ENCODE results near the gene MAD1L1. TPM values are rescaled to one million over a fixed set of nuclear protein-coding genes. Genes with fewer than 3 reads are reported as not detected.
"Not testable (repeated sequence)": the region's sequence is repeated elsewhere in the genome, so short reads cannot be mapped to it uniquely, and the experiment has no call there.

The MAD1L1 gene
- polyA plus RNA-seq, 4 donors = 12.3 to 21.7 (median 18.1) TPM

GRCh38 chr7:1977876-1978441, 254.8 kb downstream of the MAD1L1 start:
- no peaks in the 10 kb centered on the region for H3K4me1 ChIP-seq (ENCODE audit: control insufficient read depth in 3 of 3, insufficient read depth in 2 of 3, low read depth in 1 of 3, low read length in 2 of 3)
- H3K27ac ChIP-seq (ENCODE audit: low read depth in 1 of 3, low read length in 2 of 3) = no peak overlapping the region
- 94 to 99% (median 95%) methylated on average over 13 to 15 of the region's 15 CpGs for WGBS, 3 donors
- FAIRE-seq (no peak), DNase-seq (no peak)
- peaks cover 0 to 12% of the 10 kb centered on the region in 2 donors for H3K9me3 ChIP-seq (ENCODE audit: control insufficient read depth in 2 of 2, insufficient read depth in 1 of 2, low read depth in 1 of 2, low read length in 1 of 2)
- no peaks in the 10 kb centered on the region for H3K27me3 ChIP-seq (ENCODE audit: control insufficient read depth in 3 of 3, insufficient read depth in 3 of 3, low read length in 3 of 3)
- H3K36me3 ChIP-seq (ENCODE audit: control insufficient read depth in 3 of 3, insufficient read depth in 2 of 3, low read depth in 1 of 3, low read length in 3 of 3) = peaks cover 0 to 45% (median 2%) of the 10 kb centered on the region in 3 donors
- no peak overlapping the region for H3K4me3 ChIP-seq (ENCODE audit: low read depth in 1 of 3, low read length in 3 of 3)

- H3K4me1 ChIP-seq (ENCODE audit: control insufficient read depth in 3 of 3, insufficient read depth in 2 of 3, low read depth in 1 of 3, low read length in 2 of 3) = no peaks in the 10 kb centered on the region
- H3K4me3 ChIP-seq (ENCODE audit: low read depth in 1 of 3, low read length in 3 of 3) = no peak overlapping the region
- H3K36me3 ChIP-seq (ENCODE audit: control insufficient read depth in 3 of 3, insufficient read depth in 2 of 3, low read depth in 1 of 3, low read length in 3 of 3) = peaks cover 0 to 45% (median 2%) of the 10 kb centered on the region in 3 donors
- H3K27ac ChIP-seq (ENCODE audit: low read depth in 1 of 3, low read length in 2 of 3) = no peak overlapping the region
- DNase-seq (no peak), FAIRE-seq (no peak)
- no peaks in the 10 kb centered on the region for H3K27me3 ChIP-seq (ENCODE audit: control insufficient read depth in 3 of 3, insufficient read depth in 3 of 3, low read length in 3 of 3)
- 93 to 95% (median 93%) methylated on average over 43 to 44 of the region's 44 CpGs for whole genome bisulfite sequencing, 3 donors
- peaks cover 0 to 12% of the 10 kb centered on the region in 2 donors for H3K9me3 ChIP-seq (ENCODE audit: control insufficient read depth in 2 of 2, insufficient read depth in 1 of 2, low read depth in 1 of 2, low read length in 1 of 2)
These were observed 255.5 kb downstream of the MAD1L1 start for GRCh38 chr7:1977059-1977875.

- not testable (repeated sequence) for H3K27me3 ChIP-seq (ENCODE audit: control insufficient read depth in 3 of 3, insufficient read depth in 3 of 3, low read length in 3 of 3); FAIRE-seq; H3K4me3 ChIP-seq (ENCODE audit: low read depth in 1 of 3, low read length in 3 of 3); H3K27ac ChIP-seq (ENCODE audit: low read depth in 1 of 3, low read length in 2 of 3); DNase-seq; H3K4me1 ChIP-seq (ENCODE audit: control insufficient read depth in 3 of 3, insufficient read depth in 2 of 3, low read depth in 1 of 3, low read length in 2 of 3)
- Histone ChIP-seq H3K9me3 (ENCODE audit: control insufficient read depth in 2 of 2, insufficient read depth in 1 of 2, low read depth in 1 of 2, low read length in 1 of 2) (peaks cover 0 to 12% of the 10 kb centered on the region in 2 donors), H3K36me3 (ENCODE audit: control insufficient read depth in 3 of 3, insufficient read depth in 2 of 3, low read depth in 1 of 3, low read length in 3 of 3) (peaks cover 0 to 48% (median 2%) of the 10 kb centered on the region in 3 donors)
- 96 to 97% (median 97%) methylated on average over 8 of the region's 8 CpGs for WGBS, 3 donors
These were observed 256.2 kb downstream of the MAD1L1 start for GRCh38 chr7:1976521-1976920.

- H3K9me3 ChIP-seq (ENCODE audit: control insufficient read depth in 2 of 2, insufficient read depth in 1 of 2, low read depth in 1 of 2, low read length in 1 of 2) = peaks cover 0 to 12% of the 10 kb centered on the region in 2 donors
- 63 to 84% (median 74%) methylated on average over 12 of the region's 12 CpGs for whole genome bisulfite sequencing, 3 donors
- H3K4me3 ChIP-seq (ENCODE audit: low read depth in 1 of 3, low read length in 3 of 3) = no peak overlapping the region
- peaks cover 0 to 52% (median 2%) of the 10 kb centered on the region in 3 donors for H3K36me3 ChIP-seq (ENCODE audit: control insufficient read depth in 3 of 3, insufficient read depth in 2 of 3, low read depth in 1 of 3, low read length in 3 of 3)
- DNase-seq (no peak), FAIRE-seq (no peak)
- no peaks in the 10 kb centered on the region for H3K27me3 ChIP-seq (ENCODE audit: control insufficient read depth in 3 of 3, insufficient read depth in 3 of 3, low read length in 3 of 3)
- H3K4me1 ChIP-seq (ENCODE audit: control insufficient read depth in 3 of 3, insufficient read depth in 2 of 3, low read depth in 1 of 3, low read length in 2 of 3) = no peaks in the 10 kb centered on the region
- H3K27ac ChIP-seq (ENCODE audit: low read depth in 1 of 3, low read length in 2 of 3) = no peak overlapping the region
These were observed 257.2 kb downstream of the MAD1L1 start for GRCh38 chr7:1975581-1975980.

GRCh38 chr7:1975179-1975578, 257.6 kb downstream of the MAD1L1 start:
- no peaks in the 10 kb centered on the region for H3K27me3 ChIP-seq (ENCODE audit: control insufficient read depth in 3 of 3, insufficient read depth in 3 of 3, low read length in 3 of 3)
- DNase-seq = peak in 1 of 2 donors; percentile 57
- H3K9me3 ChIP-seq (ENCODE audit: control insufficient read depth in 2 of 2, insufficient read depth in 1 of 2, low read depth in 1 of 2, low read length in 1 of 2) = peaks cover 0 to 12% of the 10 kb centered on the region in 2 donors
- no peaks in the 10 kb centered on the region for H3K4me1 ChIP-seq (ENCODE audit: control insufficient read depth in 3 of 3, insufficient read depth in 2 of 3, low read depth in 1 of 3, low read length in 2 of 3)
- H3K27ac ChIP-seq (ENCODE audit: low read depth in 1 of 3, low read length in 2 of 3) = no peak overlapping the region
- no peak for FAIRE-seq
- H3K36me3 ChIP-seq (ENCODE audit: control insufficient read depth in 3 of 3, insufficient read depth in 2 of 3, low read depth in 1 of 3, low read length in 3 of 3) = peaks cover 0 to 48% (median 2%) of the 10 kb centered on the region in 3 donors
- 32 to 71% (median 42%) methylated on average over 7 of the region's 7 CpGs for WGBS, 3 donors
- H3K4me3 ChIP-seq (ENCODE audit: low read depth in 1 of 3, low read length in 3 of 3) = no peak overlapping the region

GRCh38 chr7:1974290-1975101, 258.2 kb downstream of the MAD1L1 start:
- Histone ChIP-seq H3K36me3 (ENCODE audit: control insufficient read depth in 3 of 3, insufficient read depth in 2 of 3, low read depth in 1 of 3, low read length in 3 of 3) (peaks cover 0 to 43% (median 2%) of the 10 kb centered on the region in 3 donors), H3K27ac (ENCODE audit: low read depth in 1 of 3, low read length in 2 of 3) (no peak overlapping the region), H3K4me3 (ENCODE audit: low read depth in 1 of 3, low read length in 3 of 3) (no peak overlapping the region), H3K27me3 (ENCODE audit: control insufficient read depth in 3 of 3, insufficient read depth in 3 of 3, low read length in 3 of 3) (no peaks in the 10 kb centered on the region), H3K4me1 (ENCODE audit: control insufficient read depth in 3 of 3, insufficient read depth in 2 of 3, low read depth in 1 of 3, low read length in 2 of 3) (no peaks in the 10 kb centered on the region), H3K9me3 (ENCODE audit: control insufficient read depth in 2 of 2, insufficient read depth in 1 of 2, low read depth in 1 of 2, low read length in 1 of 2) (peaks cover 0 to 12% of the 10 kb centered on the region in 2 donors)
- WGBS, 3 donors = 84 to 88% (median 87%) methylated on average over 14 to 19 of the region's 19 CpGs
- FAIRE-seq (no peak), DNase-seq (no peak)

GRCh38 chr7:1973321-1974251, 259.2 kb downstream of the MAD1L1 start:
- H3K27me3 ChIP-seq (ENCODE audit: control insufficient read depth in 3 of 3, insufficient read depth in 3 of 3, low read length in 3 of 3) = no peaks in the 10 kb centered on the region
- H3K27ac ChIP-seq (ENCODE audit: low read depth in 1 of 3, low read length in 2 of 3) = no peak overlapping the region
- peaks cover 0 to 12% of the 10 kb centered on the region in 2 donors for H3K9me3 ChIP-seq (ENCODE audit: control insufficient read depth in 2 of 2, insufficient read depth in 1 of 2, low read depth in 1 of 2, low read length in 1 of 2)
- FAIRE-seq = no peak
- WGBS, 3 donors = 92 to 96% (median 95%) methylated on average over 28 to 33 of the region's 33 CpGs
- DNase-seq = no peak
- H3K4me3 ChIP-seq (ENCODE audit: low read depth in 1 of 3, low read length in 3 of 3) = no peak overlapping the region
- H3K4me1 ChIP-seq (ENCODE audit: control insufficient read depth in 3 of 3, insufficient read depth in 2 of 3, low read depth in 1 of 3, low read length in 2 of 3) = no peaks in the 10 kb centered on the region
- peaks cover 0 to 35% (median 2%) of the 10 kb centered on the region in 3 donors for H3K36me3 ChIP-seq (ENCODE audit: control insufficient read depth in 3 of 3, insufficient read depth in 2 of 3, low read depth in 1 of 3, low read length in 3 of 3)
